ENCODE data around the gene ACP3. TPM values are rescaled to one million over a fixed set of nuclear protein-coding genes. Genes with fewer than 3 reads are reported as not detected.

ACP3 gene
- total RNA-seq, 2 donors from 2014 or later = 1,778 to 14,359 TPM

GRCh38 chr3:132350814-132351213 lies 33.6 kb downstream of the ACP3 start:
- intact Hi-C loops (cut with DNase I) = no loop called here
- TF ChIP-seq POLR2A (IDR thresholded peaks at IDR 0.05) (no peak), POLR2AphosphoS5 (IDR thresholded peaks at IDR 0.05) (no peak), CTCF (IDR thresholded peaks at IDR 0.05) (no peak)
- H3K27ac ChIP-seq = peak overlapping the region; percentile 31 to 74
- H3K36me3 ChIP-seq = peaks cover 3 to 12% of the 10 kb centered on the region in 2 donors
- no peaks in the 10 kb centered on the region for H3K27me3 ChIP-seq (replicated peaks; ENCODE audit: insufficient read depth)
- H3K4me1 ChIP-seq (replicated peaks) = no peaks in the 10 kb centered on the region
- no peaks in the 10 kb centered on the region for H3K9me3 ChIP-seq
- WGBS = 85% methylated on average over 1 of the region's 1 CpG
- DNase-seq (ENCODE audit: low spot score) = no peak
- no peak overlapping the region for H3K4me3 ChIP-seq

- no peaks in the 10 kb centered on the region for H3K27me3 ChIP-seq (replicated peaks; ENCODE audit: insufficient read depth)
- H3K9me3 ChIP-seq = no peaks in the 10 kb centered on the region
- 69% methylated on average over 5 of the region's 5 CpGs for WGBS
- no peak overlapping the region for H3K4me3 ChIP-seq
- TF ChIP-seq POLR2AphosphoS5 (IDR thresholded peaks at IDR 0.05) (peak; percentile 19), CTCF (IDR thresholded peaks at IDR 0.05) (no peak)
- intact Hi-C loops (cut with DNase I) = no loop called here
- no peaks in the 10 kb centered on the region for H3K4me1 ChIP-seq (replicated peaks)
- H3K36me3 ChIP-seq = peaks cover 5 to 12% of the 10 kb centered on the region in 2 donors
- DNase-seq (ENCODE audit: low spot score) = no peak
- H3K27ac ChIP-seq = peak overlapping the region in 1 of 2 donors; percentile 74
These were observed 34.1 kb downstream of the ACP3 start for GRCh38 chr3:132351222-132351806.

- TF ChIP-seq CTCF (IDR thresholded peaks at IDR 0.05) (peak; percentile 45 to 87 (median 78)), POLR2A (IDR thresholded peaks at IDR 0.05) (no peak), POLR2AphosphoS5 (IDR thresholded peaks at IDR 0.05) (peak; percentile 58)
- Histone ChIP-seq H3K9me3 (no peaks in the 10 kb centered on the region), H3K27ac (peak overlapping the region in 1 of 2 donors; percentile 34), H3K27me3 (replicated peaks; ENCODE audit: insufficient read depth) (no peaks in the 10 kb centered on the region), H3K4me3 (no peak overlapping the region), H3K36me3 (peaks cover 11 to 12% of the 10 kb centered on the region in 2 donors), H3K4me1 (replicated peaks) (no peaks in the 10 kb centered on the region)
- 24% methylated on average over 6 of the region's 6 CpGs for WGBS
- intact Hi-C loops (cut with DNase I) = no loop called here
- peak; percentile 60 for DNase-seq (ENCODE audit: low spot score)
These were observed 35.4 kb downstream of the ACP3 start for GRCh38 chr3:132352556-132353143.

- H3K4me1 ChIP-seq (replicated peaks) = no peaks in the 10 kb centered on the region
- H3K4me3 ChIP-seq = no peak overlapping the region
- WGBS = 75% methylated on average over 9 of the region's 9 CpGs
- H3K27ac ChIP-seq = peak overlapping the region in 1 of 2 donors; percentile 17
- no peak for DNase-seq (ENCODE audit: low spot score)
- H3K27me3 ChIP-seq (replicated peaks; ENCODE audit: insufficient read depth) = no peaks in the 10 kb centered on the region
- intact Hi-C loops (cut with DNase I) = loop anchor here (2.0 kb wide), 1 partner anchor 44 kb away; no protein-coding TSS in a partner anchor
- H3K9me3 ChIP-seq = no peaks in the 10 kb centered on the region
- TF ChIP-seq POLR2A (IDR thresholded peaks at IDR 0.05) = no peak
- no peak for TF ChIP-seq POLR2AphosphoS5 (IDR thresholded peaks at IDR 0.05)
- no peak for TF ChIP-seq CTCF (IDR thresholded peaks at IDR 0.05)
- peaks cover 11 to 12% of the 10 kb centered on the region in 2 donors for H3K36me3 ChIP-seq
These were observed 37.9 kb downstream of the ACP3 start for GRCh38 chr3:132354916-132355702.
